ENCODE results near the gene MAPKAP1.
"Not testable (repeated sequence)": the region's sequence is repeated elsewhere in the genome, so short reads cannot be mapped to it uniquely, and the experiment has no call there.

The MAPKAP1 gene

GRCh38 chr9:125730168-125730567 lies 23.2 kb upstream of the MAPKAP1 start:
- DNase-seq (ENCODE audit: low spot score), result no peak

- DNase-seq (ENCODE audit: low spot score), result no peak
Observed at GRCh38 chr9:125726456-125727132, 19.6 kb upstream of the MAPKAP1 start.

GRCh38 chr9:125707472-125707804 lies 430 bp upstream of the MAPKAP1 start:
- DNase-seq (ENCODE audit: low spot score), result no peak

- no peak for DNase-seq (ENCODE audit: low spot score)
Observed at GRCh38 chr9:125705893-125706292, 1.1 kb downstream of the MAPKAP1 start.

GRCh38 chr9:125703662-125704061 lies 3.3 kb downstream of the MAPKAP1 start:
- no peak for DNase-seq (ENCODE audit: low spot score)

- DNase-seq (ENCODE audit: low spot score), result no peak
Observed at GRCh38 chr9:125701351-125701750, 5.7 kb downstream of the MAPKAP1 start.

- DNase-seq (ENCODE audit: low spot score), result no peak
Observed at GRCh38 chr9:125700791-125701190, 6.2 kb downstream of the MAPKAP1 start.

- DNase-seq (ENCODE audit: low spot score), result no peak
Observed at GRCh38 chr9:125699870-125700269, 7.1 kb downstream of the MAPKAP1 start.

GRCh38 chr9:125696106-125696647 lies 10.8 kb downstream of the MAPKAP1 start:
- DNase-seq (ENCODE audit: low spot score), result no peak

GRCh38 chr9:125695548-125695947 lies 11.5 kb downstream of the MAPKAP1 start:
- not testable (repeated sequence) for DNase-seq (ENCODE audit: low spot score)

- no peak for DNase-seq (ENCODE audit: low spot score)
Observed at GRCh38 chr9:125694478-125694877, 12.5 kb downstream of the MAPKAP1 start.

- DNase-seq (ENCODE audit: low spot score), result not testable (repeated sequence)
Observed at GRCh38 chr9:125693492-125693891, 13.5 kb downstream of the MAPKAP1 start.

- no peak for DNase-seq (ENCODE audit: low spot score)
Observed at GRCh38 chr9:125691869-125692268, 15.1 kb downstream of the MAPKAP1 start.

- peak; percentile 38 for DNase-seq (ENCODE audit: low spot score)
Observed at GRCh38 chr9:125690679-125691078, 16.3 kb downstream of the MAPKAP1 start.

GRCh38 chr9:125687163-125687863 lies 19.7 kb downstream of the MAPKAP1 start:
- no peak for DNase-seq (ENCODE audit: low spot score)

- DNase-seq (ENCODE audit: low spot score), result no peak
Observed at GRCh38 chr9:125685167-125685566, 21.8 kb downstream of the MAPKAP1 start.

- DNase-seq (ENCODE audit: low spot score), result no peak
Observed at GRCh38 chr9:125683486-125683885, 23.5 kb downstream of the MAPKAP1 start.

GRCh38 chr9:125682340-125682739 lies 24.7 kb downstream of the MAPKAP1 start:
- no peak for DNase-seq (ENCODE audit: low spot score)

- DNase-seq (ENCODE audit: low spot score), result no peak
Observed at GRCh38 chr9:125681657-125682056, 25.4 kb downstream of the MAPKAP1 start.

- no peak for DNase-seq (ENCODE audit: low spot score)
Observed at GRCh38 chr9:125681086-125681622, 25.9 kb downstream of the MAPKAP1 start.

- no peak for DNase-seq (ENCODE audit: low spot score)
Observed at GRCh38 chr9:125680445-125680844, 26.6 kb downstream of the MAPKAP1 start.

GRCh38 chr9:125679597-125680189 lies 27.3 kb downstream of the MAPKAP1 start:
- no peak for DNase-seq (ENCODE audit: low spot score)
